OCI-LY7 (cell line): ENCODE results near the gene FRMD8.

Source experiments
- EZH2phosphoT487 ChIP-seq: fragments of 200-600 bp; sonication (generic); IDR thresholded peaks from 2 replicates; pipeline ENCODE4 v1.6.1; 2018; ENCODE audit warnings: low read depth, borderline replicate concordance, mild to moderate bottlenecking, mixed run types, antibody characterized with exemption, low read length, moderate library complexity, mixed read lengths
- TF ChIP-seq, protein P1 (sequence below): fragments of 200-600 bp; sonication (generic); conservative IDR thresholded peaks from 2 replicates; pipeline ENCODE4 v1.5.1; 2014; ENCODE audit warnings: mild to moderate bottlenecking, antibody characterized with exemption, low read length, moderate library complexity, mixed read lengths

DNA sequence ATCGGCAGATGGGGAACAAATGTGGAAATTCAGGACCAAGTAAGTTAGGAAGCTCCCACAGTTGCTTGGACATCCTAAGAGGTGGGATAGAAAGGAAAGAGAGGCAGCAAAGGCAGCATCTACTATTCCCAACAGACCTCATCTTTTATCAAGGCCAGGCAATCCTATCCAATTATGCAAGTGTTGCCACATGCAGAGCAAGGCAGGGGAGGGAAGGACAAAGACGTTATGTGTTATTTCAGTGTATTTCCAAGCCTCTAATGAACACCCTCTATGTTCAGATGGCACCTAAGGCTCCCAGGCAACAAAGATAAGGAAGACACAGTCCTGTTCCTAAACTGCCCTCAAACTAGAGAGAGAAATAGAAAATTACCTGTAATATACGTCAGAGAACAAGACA is 22.7 kb upstream of the FRMD8 start:
- TF ChIP-seq EZH2phosphoT487 = no peak
- TF ChIP-seq, protein P1, sequence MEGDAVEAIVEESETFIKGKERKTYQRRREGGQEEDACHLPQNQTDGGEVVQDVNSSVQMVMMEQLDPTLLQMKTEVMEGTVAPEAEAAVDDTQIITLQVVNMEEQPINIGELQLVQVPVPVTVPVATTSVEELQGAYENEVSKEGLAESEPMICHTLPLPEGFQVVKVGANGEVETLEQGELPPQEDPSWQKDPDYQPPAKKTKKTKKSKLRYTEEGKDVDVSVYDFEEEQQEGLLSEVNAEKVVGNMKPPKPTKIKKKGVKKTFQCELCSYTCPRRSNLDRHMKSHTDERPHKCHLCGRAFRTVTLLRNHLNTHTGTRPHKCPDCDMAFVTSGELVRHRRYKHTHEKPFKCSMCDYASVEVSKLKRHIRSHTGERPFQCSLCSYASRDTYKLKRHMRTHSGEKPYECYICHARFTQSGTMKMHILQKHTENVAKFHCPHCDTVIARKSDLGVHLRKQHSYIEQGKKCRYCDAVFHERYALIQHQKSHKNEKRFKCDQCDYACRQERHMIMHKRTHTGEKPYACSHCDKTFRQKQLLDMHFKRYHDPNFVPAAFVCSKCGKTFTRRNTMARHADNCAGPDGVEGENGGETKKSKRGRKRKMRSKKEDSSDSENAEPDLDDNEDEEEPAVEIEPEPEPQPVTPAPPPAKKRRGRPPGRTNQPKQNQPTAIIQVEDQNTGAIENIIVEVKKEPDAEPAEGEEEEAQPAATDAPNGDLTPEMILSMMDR = no peak
